Neutrophil (primary cell): ENCODE results near the gene SV2B.

Experiments
- H3K27ac ChIP-seq: fragments of 200-600 bp; sonication (generic); 2 replicates; pipeline ENCODE4 v1.5.1; 2016; ENCODE audit warnings: mild to moderate bottlenecking, moderate library complexity
- H3K27me3 ChIP-seq: fragments of 200-600 bp; sonication (generic); 2 replicates; pipeline ENCODE4 v1.6.0; 2016; ENCODE audit warnings: mild to moderate bottlenecking
- H3K36me3 ChIP-seq: fragments of 200-600 bp; sonication (generic); 2 replicates; pipeline ENCODE4 v1.5.1; 2017
- H3K4me1 ChIP-seq, 2 experiments: fragments of 200-600 bp in 1 of 2; sonication (generic) in 1 of 2; 1 replicate in 1 of 2; 2 replicates in 1 of 2; pipeline versions ENCODE4 v1.5.1 to v1.6.1; 2013 to 2016; ENCODE audit warnings: low read depth in 1 of 2, low read length in 1 of 2, mild to moderate bottlenecking in 1 of 2, moderate library complexity in 1 of 2; ENCODE audit not compliant: control insufficient read depth in 1 of 2, insufficient read depth in 1 of 2
- H3K4me3 ChIP-seq, 2 experiments: fragments of 200-600 bp in 1 of 2; sonication (generic) in 1 of 2; 1 replicate in 1 of 2; 2 replicates in 1 of 2; pipeline ENCODE4 v1.5.1; 2013 to 2016; ENCODE audit warnings: low read depth in 1 of 2, low read length in 1 of 2, mild to moderate bottlenecking in 1 of 2, moderate library complexity in 1 of 2
- H3K9me3 ChIP-seq: fragments of 200-600 bp; sonication (generic); 2 replicates; pipeline ENCODE4 v1.5.1; 2016
- CTCF ChIP-seq: fragments of 200-600 bp; sonication (generic); IDR thresholded peaks from 2 replicates; pipeline ENCODE4 v1.5.1; 2016; ENCODE audit warnings: antibody characterized with exemption

The SV2B gene

GRCh38 chr15:91264651-91265351 is 164.7 kb downstream of the SV2B start:
- Histone ChIP-seq H3K27ac (peak overlapping the region; percentile 40), H3K36me3 (no peaks in the 10 kb centered on the region), H3K4me3 (no peak overlapping the region)

GRCh38 chr15:91265416-91265940 is 165.4 kb downstream of the SV2B start:
- no peak for TF ChIP-seq CTCF
- H3K4me3 ChIP-seq, result no peak overlapping the region
- peaks cover 25 to 26% of the 10 kb centered on the region in 2 experiments for H3K4me1 ChIP-seq
- H3K9me3 ChIP-seq, result no peaks in the 10 kb centered on the region
- no peaks in the 10 kb centered on the region for H3K36me3 ChIP-seq
- no peak overlapping the region for H3K27ac ChIP-seq
- no peaks in the 10 kb centered on the region for H3K27me3 ChIP-seq

More at GRCh38 chr15:91264651-91265351, 164.7 kb downstream of the SV2B start:
- H3K4me1 ChIP-seq, result peaks cover 25 to 26% of the 10 kb centered on the region in 2 experiments
- H3K27me3 ChIP-seq, result no peaks in the 10 kb centered on the region
- H3K9me3 ChIP-seq, result no peaks in the 10 kb centered on the region
- TF ChIP-seq CTCF, result no peak

GRCh38 chr15:91268510-91268909 is 168.5 kb downstream of the SV2B start:
- Histone ChIP-seq H3K9me3 (no peaks in the 10 kb centered on the region), H3K4me3 (no peak overlapping the region), H3K36me3 (no peaks in the 10 kb centered on the region), H3K4me1 (peaks cover 22 to 23% of the 10 kb centered on the region in 2 experiments), H3K27me3 (peaks cover 2% of the 10 kb centered on the region), H3K27ac (no peak overlapping the region)
- TF ChIP-seq CTCF, result no peak

GRCh38 chr15:91270747-91271146 is 170.7 kb downstream of the SV2B start:
- no peaks in the 10 kb centered on the region for H3K9me3 ChIP-seq
- no peaks in the 10 kb centered on the region for H3K36me3 ChIP-seq
- no peak overlapping the region for H3K4me3 ChIP-seq
- H3K27me3 ChIP-seq, result peaks cover 13% of the 10 kb centered on the region
- H3K27ac ChIP-seq, result no peak overlapping the region
- no peak for TF ChIP-seq CTCF
- H3K4me1 ChIP-seq, result peaks cover 0 to under 1% of the 10 kb centered on the region in 2 experiments

GRCh38 chr15:91271565-91272153 is 171.6 kb downstream of the SV2B start:
- no peaks in the 10 kb centered on the region for H3K4me1 ChIP-seq
- H3K9me3 ChIP-seq, result no peaks in the 10 kb centered on the region
- H3K4me3 ChIP-seq, result no peak overlapping the region
- H3K27me3 ChIP-seq, result peaks cover 13% of the 10 kb centered on the region
- TF ChIP-seq CTCF, result peak; percentile 72
- H3K27ac ChIP-seq, result no peak overlapping the region
- no peaks in the 10 kb centered on the region for H3K36me3 ChIP-seq
